GM12878 (cell line): ENCODE data around the gene BNIP3.

Experiments used
- CREB1 ChIP-seq: IDR thresholded peaks from 2 replicates; pipeline ENCODE4 v1.6.1; 2012; ENCODE audit warnings: low read depth, mild to moderate bottlenecking, inconsistent platforms
- CTCF ChIP-seq, 3 experiments: IDR thresholded peaks in 2 of 3; conservative IDR thresholded peaks in 1 of 3; 2 replicates each; pipeline ENCODE4 v1.5.1; 2011; ENCODE audit warnings: low read depth in 3 of 3, low read length in 3 of 3, mild to moderate bottlenecking in 3 of 3, control low read depth in 2 of 3, moderate library complexity in 2 of 3, inconsistent platforms in 1 of 3, mixed read lengths in 1 of 3; ENCODE audit not compliant: control insufficient read depth in 2 of 3, insufficient read depth in 1 of 3; ENCODE audit errors: extremely low read depth in 1 of 3
- EZH2 ChIP-seq: IDR thresholded peaks from 2 replicates; pipeline ENCODE4 v1.6.1; 2012; ENCODE audit warnings: low read depth, mild to moderate bottlenecking, control low read depth, inconsistent platforms, low read length, borderline replicate concordance; ENCODE audit not compliant: control insufficient read depth
- IKZF2 ChIP-seq, 2 experiments: fragments of 450-650 bp; IDR thresholded peaks; 2 replicates each; pipeline ENCODE4 v1.6.1; 2017; ENCODE audit warnings: mild to moderate bottlenecking in 2 of 2, moderate library complexity in 2 of 2
- JUND ChIP-seq: IDR thresholded peaks from 2 replicates; pipeline ENCODE4 v1.6.1; 2012; ENCODE audit warnings: low read depth, mild to moderate bottlenecking, low read length, improper control_type of control experiment, moderate library complexity
- POLR2A ChIP-seq: IDR thresholded peaks from 2 replicates; pipeline ENCODE4 v1.6.1; 2011; ENCODE audit warnings: low read depth, mild to moderate bottlenecking, low read length
- ZBED1 ChIP-seq: IDR thresholded peaks from 2 replicates; pipeline ENCODE4 v1.6.1; 2016; ENCODE audit warnings: borderline replicate concordance

- TF ChIP-seq IKZF2 (IDR thresholded peaks at IDR 0.05) = no peak
- TF ChIP-seq CTCF (IDR thresholded peaks at IDR 0.05 in 2 of 3, conservative IDR thresholded peaks at IDR 0.05 in 1 of 3; ENCODE audit: control insufficient read depth in 2 of 3, extremely low read depth in 1 of 3, insufficient read depth in 1 of 3, low read depth in 3 of 3, low read length in 3 of 3) = no peak
- TF ChIP-seq EZH2 = no peak
- TF ChIP-seq JUND = no peak
- peak; percentile 64; the same call in 1 of the 2 replicates for TF ChIP-seq CREB1
- no peak for TF ChIP-seq POLR2A
- no peak for TF ChIP-seq ZBED1
These were observed 60.5 kb downstream of the BNIP3 start for GRCh38 chr10:131921184-131921583.
